Spleen (tissue), 7 donors: ENCODE results near the gene SHANK1.
A peak's percentile ranks its signal among the peaks of the same experiment; 100 is the strongest.

Experiments used
- POLR2AphosphoS5 ChIP-seq, 3 donors: sonication (generic); formaldehyde crosslinking; IDR thresholded peaks; one replicate each; pipeline ENCODE4 v1.5.1; 2017; ENCODE audit warnings: antibody characterized with exemption in 3 of 3
- TF ChIP-seq, protein P1 (sequence below), 11 experiments: fragments of 200-600 bp in 7 of 11; fragments of 450-650 bp in 4 of 11; sonication (generic) in 4 of 11; IDR thresholded peaks in 8 of 11; conservative IDR thresholded peaks in 3 of 11; 1 replicate in 7 of 11; 2 replicates in 4 of 11; pipeline versions ENCODE4 v1.4.0 to v1.8.0; 2016 to 2021; ENCODE audit warnings: antibody characterized with exemption in 11 of 11, inconsistent platforms in 4 of 11, mild to moderate bottlenecking in 1 of 11
- donor health status: DM: no; HTN: no; CAD: no; lungs with moderate emphysema.
- donor health status: DM: no; HTN: no; CAD: no.
- donor health status: DM: no; HTN: no; CAD: no.

DNA sequence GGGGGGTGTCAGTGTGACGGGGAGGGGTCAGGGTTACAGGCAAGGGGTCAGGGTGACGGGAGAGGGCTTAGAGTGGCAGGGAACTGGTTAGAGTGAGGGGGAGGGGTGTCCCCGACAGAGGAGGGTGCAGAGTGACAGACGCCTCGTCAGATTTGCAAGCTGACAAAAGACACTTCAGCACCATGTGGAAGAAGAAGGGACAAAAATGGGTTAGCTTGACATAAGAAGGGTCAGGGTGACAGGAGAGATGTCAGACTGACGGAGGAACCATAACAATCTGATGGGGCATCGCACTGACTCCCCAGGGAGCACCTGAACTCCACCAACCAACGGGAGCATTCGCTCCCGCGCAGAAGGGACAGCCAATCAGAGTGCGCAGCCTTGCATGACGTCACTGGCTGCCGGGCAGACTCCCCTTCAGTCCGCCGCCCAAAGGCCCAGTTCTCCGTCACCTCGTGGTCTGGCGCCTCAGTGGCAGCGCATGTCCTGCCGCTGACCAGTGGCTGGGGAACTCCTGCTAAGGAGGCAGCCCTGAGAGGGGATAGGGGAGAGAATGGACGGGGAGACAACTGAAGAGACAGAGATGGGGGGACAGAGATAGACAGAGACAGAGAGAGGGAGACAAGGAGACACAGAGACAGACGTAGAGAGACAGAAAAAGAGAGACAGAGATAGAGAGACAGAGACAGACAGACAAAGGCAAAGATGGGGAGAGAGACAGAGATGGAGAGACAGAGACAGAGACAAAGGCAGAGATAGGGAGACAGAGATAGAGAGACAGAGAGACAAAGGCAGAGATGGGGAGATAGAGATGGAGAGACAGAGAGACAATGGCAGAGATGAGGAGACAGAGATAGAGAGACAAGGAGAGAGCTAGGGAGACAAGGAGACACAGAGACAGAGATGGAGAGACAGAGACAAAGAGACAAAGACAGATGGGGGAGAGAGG, 40.2 kb downstream of the SHANK1 start:
- TF ChIP-seq, protein P1, sequence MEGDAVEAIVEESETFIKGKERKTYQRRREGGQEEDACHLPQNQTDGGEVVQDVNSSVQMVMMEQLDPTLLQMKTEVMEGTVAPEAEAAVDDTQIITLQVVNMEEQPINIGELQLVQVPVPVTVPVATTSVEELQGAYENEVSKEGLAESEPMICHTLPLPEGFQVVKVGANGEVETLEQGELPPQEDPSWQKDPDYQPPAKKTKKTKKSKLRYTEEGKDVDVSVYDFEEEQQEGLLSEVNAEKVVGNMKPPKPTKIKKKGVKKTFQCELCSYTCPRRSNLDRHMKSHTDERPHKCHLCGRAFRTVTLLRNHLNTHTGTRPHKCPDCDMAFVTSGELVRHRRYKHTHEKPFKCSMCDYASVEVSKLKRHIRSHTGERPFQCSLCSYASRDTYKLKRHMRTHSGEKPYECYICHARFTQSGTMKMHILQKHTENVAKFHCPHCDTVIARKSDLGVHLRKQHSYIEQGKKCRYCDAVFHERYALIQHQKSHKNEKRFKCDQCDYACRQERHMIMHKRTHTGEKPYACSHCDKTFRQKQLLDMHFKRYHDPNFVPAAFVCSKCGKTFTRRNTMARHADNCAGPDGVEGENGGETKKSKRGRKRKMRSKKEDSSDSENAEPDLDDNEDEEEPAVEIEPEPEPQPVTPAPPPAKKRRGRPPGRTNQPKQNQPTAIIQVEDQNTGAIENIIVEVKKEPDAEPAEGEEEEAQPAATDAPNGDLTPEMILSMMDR (IDR thresholded peaks at IDR 0.05 in 8 of 11, conservative IDR thresholded peaks at IDR 0.05 in 3 of 11): no peak
- peak in 2 of 3 donors; percentile 51 to 62 for TF ChIP-seq POLR2AphosphoS5 (IDR thresholded peaks at IDR 0.05)
